Lung (tissue), 12 donors: ENCODE results near the gene TIAM2. TPM values are rescaled to one million over a fixed set of nuclear protein-coding genes. Genes with fewer than 3 reads are reported as not detected.
"Not testable (repeated sequence)": the region's sequence is repeated elsewhere in the genome, so short reads cannot be mapped to it uniquely, and the experiment has no call there.

Experiments used
- ATAC-seq: fragments of 200-7000 bp; cut with Tn5 transposase; one replicate; pipeline ENCODE4 v1.9.1; 2020; ENCODE audit warnings: moderate number of reproducible peaks; ENCODE audit not compliant: insufficient read depth, low FRiP score
- DNase-seq, 3 donors: peaks; one replicate each; pipeline ENCODE4 v3.0.0-alpha.2; 2013 to 2017
- H3K27ac ChIP-seq, 2 donors: one replicate each; pipeline ENCODE4 v1.5.1; 2013; ENCODE audit warnings: mild to moderate bottlenecking in 2 of 2, moderate library complexity in 2 of 2, control low read depth in 1 of 2, inconsistent platforms in 1 of 2, low read depth in 1 of 2, low read length in 1 of 2
- H3K27me3 ChIP-seq, 3 donors: one replicate each; pipeline ENCODE4 v1.5.1; 2013; ENCODE audit warnings: low read length in 2 of 3; ENCODE audit not compliant: control insufficient read depth in 3 of 3, insufficient read depth in 3 of 3
- H3K36me3 ChIP-seq, 4 donors: one replicate each; pipeline ENCODE4 v1.5.1; 2013; ENCODE audit warnings: low read length in 4 of 4, mild to moderate bottlenecking in 1 of 4, moderate library complexity in 1 of 4; ENCODE audit not compliant: control insufficient read depth in 4 of 4, insufficient read depth in 4 of 4
- H3K4me1 ChIP-seq, 5 donors: one replicate each; pipeline ENCODE4 v1.5.1; 2013; ENCODE audit warnings: low read length in 5 of 5, mild to moderate bottlenecking in 2 of 5, moderate library complexity in 1 of 5; ENCODE audit not compliant: control insufficient read depth in 5 of 5, insufficient read depth in 5 of 5
- H3K4me3 ChIP-seq: one replicate; pipeline ENCODE4 v1.5.1; 2013; ENCODE audit warnings: mild to moderate bottlenecking, control low read depth, moderate library complexity
- H3K9ac ChIP-seq, 2 donors: one replicate each; pipeline ENCODE4 v1.5.1; 2013; ENCODE audit warnings: low read length in 2 of 2, control low read depth in 1 of 2; ENCODE audit not compliant: insufficient read depth in 1 of 2
- H3K9me3 ChIP-seq, 4 donors: one replicate each; pipeline ENCODE4 v1.5.1; 2013; ENCODE audit warnings: low read length in 3 of 4, mild to moderate bottlenecking in 1 of 4, moderate library complexity in 1 of 4; ENCODE audit not compliant: control insufficient read depth in 4 of 4, insufficient read depth in 3 of 4
- CTCF ChIP-seq: IDR thresholded peaks from 2 replicates; pipeline ENCODE4 v1.5.1; 2012; ENCODE audit warnings: mild to moderate bottlenecking; ENCODE audit errors: control extremely low read depth, extremely low read depth
- WGBS, 2 donors: extraction: QIAGEN DNeasy Blood & Tissue Kit; methylation state at CpG; one replicate each; pipeline ENCODE4 v1.1.7; 2013; 5-methylcytosine and 5-hydroxymethylcytosine counted together
- polyA plus RNA-seq, 2 donors: library from polyadenylated mRNA; stranded (reverse); fragments of 200-250 nt; gene quantifications; one replicate each; pipeline ENCODE4 v1.2.1, GENCODE V29; 2013
- total RNA-seq, 2 donors: library from RNA; depleted of rRNA in 1 of 2; stranded (reverse); fragments of >200 nt in 1 of 2; gene quantifications; one replicate each; pipeline ENCODE4 v1.2.1, GENCODE V29; 2014 to 2021
- donor health status: control.
- donor health status: control.
- donor health status: Bipolar disorder and iron deficiency.
- donor health status: healthy.
- donor health status: DM: yes; HTN: yes; CAD: no.

The TIAM2 gene
- total and polyA plus RNA-seq, 4 donors = 1.8 to 17.5 (median 4.1) TPM

GRCh38 chr6:155264693-155265320 lies 269.7 kb downstream of the TIAM2 start:
- ATAC-seq (no peak), DNase-seq (no peak)
- peaks cover 0 to 2% (median 0%) of the 10 kb centered on the region in 4 donors for H3K9me3 ChIP-seq
- H3K9ac ChIP-seq = no peak overlapping the region
- H3K27me3 ChIP-seq = no peaks in the 10 kb centered on the region
- TF ChIP-seq CTCF = no peak
- H3K4me1 ChIP-seq = peaks cover 2 to 6% (median 4%) of the 10 kb centered on the region in 5 donors
- 74 to 79% methylated on average over 9 of the region's 9 CpGs for WGBS, 2 donors
- H3K27ac ChIP-seq = no peak overlapping the region
- H3K4me3 ChIP-seq = no peak overlapping the region
- H3K36me3 ChIP-seq = peaks cover 0 to 5% (median 2%) of the 10 kb centered on the region in 4 donors

GRCh38 chr6:155265843-155266535 lies 270.9 kb downstream of the TIAM2 start:
- Histone ChIP-seq H3K4me3 (no peak overlapping the region), H3K9me3 (peaks cover 0 to 2% (median 0%) of the 10 kb centered on the region in 4 donors), H3K9ac (no peak overlapping the region), H3K27ac (no peak overlapping the region), H3K27me3 (no peaks in the 10 kb centered on the region), H3K4me1 (peaks cover 3 to 17% (median 5%) of the 10 kb centered on the region in 5 donors), H3K36me3 (peaks cover 0 to 3% (median under 1%) of the 10 kb centered on the region in 4 donors)
- ATAC-seq = no peak
- WGBS, 2 donors = 93 to 97% methylated on average over 4 of the region's 4 CpGs
- no peak for DNase-seq
- TF ChIP-seq CTCF = no peak

GRCh38 chr6:155267411-155267810 lies 272.3 kb downstream of the TIAM2 start:
- no peak for ATAC-seq
- H3K4me3 ChIP-seq = no peak overlapping the region
- H3K36me3 ChIP-seq = peaks cover 0 to 4% (median 2%) of the 10 kb centered on the region in 4 donors
- no peak overlapping the region for H3K9ac ChIP-seq
- WGBS, 2 donors = 94 to 95% methylated on average over 2 of the region's 2 CpGs
- H3K9me3 ChIP-seq = no peaks in the 10 kb centered on the region
- no peak for DNase-seq
- H3K4me1 ChIP-seq = peaks cover 0 to 30% (median 4%) of the 10 kb centered on the region in 5 donors
- no peak overlapping the region for H3K27ac ChIP-seq
- H3K27me3 ChIP-seq = no peaks in the 10 kb centered on the region
- no peak for TF ChIP-seq CTCF

GRCh38 chr6:155268088-155268867 lies 273.2 kb downstream of the TIAM2 start:
- DNase-seq, H3K36me3 ChIP-seq, H3K4me3 ChIP-seq, H3K9ac ChIP-seq, ATAC-seq, H3K27me3 ChIP-seq, H3K9me3 ChIP-seq: not testable (repeated sequence)
- peak overlapping the region in 1 of 2 donors; percentile 69 for H3K27ac ChIP-seq
- WGBS, 2 donors = 84 to 88% methylated on average over 3 of the region's 5 CpGs
- peaks cover 0 to 37% (median 4%) of the 10 kb centered on the region in 5 donors for H3K4me1 ChIP-seq
